ENCODE data around the gene UBR3. TPM values are rescaled to one million over a fixed set of nuclear protein-coding genes. Genes with fewer than 3 reads are reported as not detected.

UBR3 gene
- total and polyA plus RNA-seq, 2 of the 4 experiments (the other 2 are of a cell fraction) = 10.0 to 33.9 TPM

GRCh38 chr2:170091436-170091835, 264.2 kb downstream of the UBR3 start:
- dilution Hi-C loops (cut with HindIII; ENCODE audit: low sequenced_read_pairs, unreplicated experiment) (no loop called here), intact Hi-C loops (cut with micrococcal nuclease) (loop anchor here (5.0 kb wide), 2 partner anchors 56 to 131 kb away; no protein-coding TSS in a partner anchor), in situ Hi-C loops (cut with MboI; ENCODE audit: low sequenced_read_pairs) (no loop called here)
- no peak for DNase-seq
- no CpG with 5 or more reads among the region's 3 CpGs for whole genome bisulfite sequencing, 2 experiments (ENCODE audit: extremely low coverage in 2 of 2, insufficient read length in 1 of 2)
- H3K9ac ChIP-seq (ENCODE audit: low read depth, low read length) = no peak overlapping the region
- H2AK9ac ChIP-seq (replicated peaks; ENCODE audit: low read depth, low read length, poor library complexity) = no peak overlapping the region
- no peaks in the 10 kb centered on the region for H4K20me1 ChIP-seq (ENCODE audit: insufficient read depth, low read length)
- no peak overlapping the region for H3K18ac ChIP-seq (ENCODE audit: low read depth, low read length)
- no peak overlapping the region for H3K27ac ChIP-seq (ENCODE audit: insufficient read depth, low read length)
- H3K36me3 ChIP-seq (ENCODE audit: control insufficient read depth, insufficient read depth, low read length) = no peaks in the 10 kb centered on the region
- H3K4me2 ChIP-seq (ENCODE audit: low read depth, low read length) = no peak overlapping the region
- no peak overlapping the region for H2BK5ac ChIP-seq (ENCODE audit: low read depth, low read length, poor library complexity, severe bottlenecking)
- no peak overlapping the region for H2BK15ac ChIP-seq (ENCODE audit: low read depth, low read length)
- no peak overlapping the region for H3K4ac ChIP-seq (ENCODE audit: low read depth, low read length)
- ATAC-seq (ENCODE audit: low read depth) = no peak
- H4K91ac ChIP-seq (ENCODE audit: insufficient read depth, low read depth, low read length) = no peak overlapping the region
- no peak overlapping the region for H2BK120ac ChIP-seq (ENCODE audit: low read depth, low read length)
- H2AFZ ChIP-seq (replicated peaks; ENCODE audit: low read length, poor library complexity) = no peak overlapping the region
- ChIA-PET POLR2A (ENCODE audit: unreplicated experiment) (no interaction called here), CTCF (no interaction called here)
- H3K4me1 ChIP-seq (ENCODE audit: control insufficient read depth, insufficient read depth, low read length) = no peaks in the 10 kb centered on the region
- H2BK20ac ChIP-seq (ENCODE audit: low read depth, low read length) = no peak overlapping the region
- H3K79me1 ChIP-seq (ENCODE audit: low read depth in 1 of 2, low read length in 2 of 2) = no peaks in the 10 kb centered on the region
- H4K8ac ChIP-seq (ENCODE audit: low read depth in 2 of 2, low read length in 2 of 2) = no peak overlapping the region
- H3K4me3 ChIP-seq (ENCODE audit: insufficient read depth, low read depth, low read length) = no peak overlapping the region
- H2AK5ac ChIP-seq (ENCODE audit: low read depth, low read length) = no peak overlapping the region
- no TSS peak for BruUV-seq (replicated peaks)
- H3K9me3 ChIP-seq (ENCODE audit: control insufficient read depth, insufficient read depth, low read length) = peaks cover 2% of the 10 kb centered on the region; the same call in 1 of the 2 replicates
- no peak overlapping the region for H3K14ac ChIP-seq (replicated peaks; ENCODE audit: low read depth, low read length)
- TF ChIP-seq RCOR1 (IDR thresholded peaks at IDR 0.05; ENCODE audit: insufficient replicate concordance, low read length) (no peak), POLR2A (IDR thresholded peaks at IDR 0.05; ENCODE audit: low read depth, low read length) (no peak), USF2 (IDR thresholded peaks at IDR 0.05; ENCODE audit: low read depth, low read length) (no peak), CHD1 (IDR thresholded peaks at IDR 0.05; ENCODE audit: low read depth, low read length) (no peak), SMC3 (IDR thresholded peaks at IDR 0.05; ENCODE audit: low read depth, low read length) (no peak), RAD21 (IDR thresholded peaks at IDR 0.05; ENCODE audit: low read length) (no peak), MAFK (IDR thresholded peaks at IDR 0.05; ENCODE audit: low read depth, low read length) (no peak), FOS (IDR thresholded peaks at IDR 0.05; ENCODE audit: low read depth, low read length) (no peak), NFE2L2 (IDR thresholded peaks at IDR 0.05; ENCODE audit: low read depth, low read length) (no peak), CEBPB (IDR thresholded peaks at IDR 0.05; ENCODE audit: low read depth, low read length) (no peak), MAZ (IDR thresholded peaks at IDR 0.05; ENCODE audit: borderline replicate concordance, low read depth, low read length) (no peak), MXI1 (IDR thresholded peaks at IDR 0.05; ENCODE audit: borderline replicate concordance, low read depth, low read length) (no peak), BHLHE40 (IDR thresholded peaks at IDR 0.05; ENCODE audit: low read depth, low read length) (no peak), CTCF (conservative IDR thresholded peaks at IDR 0.05; ENCODE audit: low read depth, low read length) (no peak)
- 0 out of 2 replicates have a peak, but pooled peaks cover 3% of the 10 kb centered on the region for H3K9me1 ChIP-seq (ENCODE audit: insufficient read depth, low read length)
- no peak overlapping the region for H3K23ac ChIP-seq (ENCODE audit: low read depth, low read length)
- H3K27me3 ChIP-seq (ENCODE audit: control insufficient read depth, insufficient read depth, low read length) = no peaks in the 10 kb centered on the region
- no peak overlapping the region for H3K56ac ChIP-seq (ENCODE audit: extremely low read depth, insufficient read depth, low read length)
- H4K5ac ChIP-seq (ENCODE audit: low read depth, low read length) = no peak overlapping the region
